Upper lobe of left lung (tissue), 6 donors: ENCODE data around the gene CIAPIN1. TPM values are rescaled to one million over a fixed set of nuclear protein-coding genes. Genes with fewer than 3 reads are reported as not detected.

Experiments
- ATAC-seq, 2 donors: fragments of 200-7000 bp; cut with Tn5 transposase; one replicate each; pipeline ENCODE4 v1.9.1; 2022; ENCODE audit warnings: mild to moderate bottlenecking in 2 of 2, moderate library complexity in 2 of 2; ENCODE audit not compliant: low FRiP score in 2 of 2
- DNase-seq, 2 donors: peaks; one replicate each; pipeline ENCODE4 v3.0.0-alpha.2; 2019 to 2020
- H3K27ac ChIP-seq, 4 donors: fragments of 200-600 bp; sonication (generic); one replicate each; pipeline ENCODE4 v1.5.1; 2016 to 2019
- H3K27me3 ChIP-seq, 4 donors: fragments of 200-600 bp; sonication (generic); one replicate each; pipeline ENCODE4 v1.5.1; 2017 to 2019
- H3K36me3 ChIP-seq, 4 donors: fragments of 200-600 bp; sonication (generic); one replicate each; pipeline ENCODE4 v1.5.1; 2016 to 2019
- H3K4me1 ChIP-seq, 4 donors: fragments of 200-600 bp; sonication (generic); one replicate each; pipeline ENCODE4 v1.5.1; 2018 to 2019
- H3K4me3 ChIP-seq, 4 donors: fragments of 200-600 bp; sonication (generic); one replicate each; pipeline ENCODE4 v1.5.1; 2017 to 2019; ENCODE audit warnings: mild to moderate bottlenecking in 2 of 4, moderate library complexity in 1 of 4
- H3K9me3 ChIP-seq, 4 donors: fragments of 200-600 bp; sonication (generic); one replicate each; pipeline ENCODE4 v1.5.1; 2018 to 2019
- CTCF ChIP-seq, 6 experiments: fragments of 450-650 bp in 4 of 6; fragments of 200-600 bp in 2 of 6; sonication (generic) in 2 of 6; IDR thresholded peaks; one replicate each; pipeline ENCODE4 v1.5.1; 2016 to 2019; ENCODE audit warnings: antibody characterized with exemption in 6 of 6
- EP300 ChIP-seq, 4 donors: sonication (generic); formaldehyde crosslinking; IDR thresholded peaks; one replicate each; pipeline ENCODE4 v1.5.1; 2017; ENCODE audit warnings: antibody characterized with exemption in 4 of 4, control low read depth in 2 of 4
- POLR2A ChIP-seq, 4 donors: fragments of 450-650 bp; IDR thresholded peaks; one replicate each; pipeline ENCODE4 v1.5.1; 2016 to 2017; ENCODE audit warnings: antibody characterized with exemption in 4 of 4, mild to moderate bottlenecking in 2 of 4
- POLR2AphosphoS5 ChIP-seq, 2 donors: sonication (generic); formaldehyde crosslinking; IDR thresholded peaks; one replicate each; pipeline ENCODE4 v1.5.1; 2017; ENCODE audit warnings: antibody characterized with exemption in 2 of 2
- WGBS, 2 donors: methylation state at CpG; one replicate each; pipeline ENCODE4 v1.1.5; 2017 to 2018; 5-methylcytosine and 5-hydroxymethylcytosine counted together
- total RNA-seq, 6 donors: library from RNA; depleted of rRNA in 4 of 6; stranded (reverse); fragments of >200 nt in 4 of 6; gene quantifications; one replicate each; pipeline versions ENCODE4 v1.1.0 to v1.2.1, GENCODE V29; 2016 to 2021
- donor health status: DM: no; HTN: no; CAD: no; lungs with moderate emphysema.
- donor health status: DM: no; HTN: yes; CAD: no; lungs with severe emphysema.

Gene CIAPIN1
- total RNA-seq, 6 donors from 2014 or later, result 21.0 to 44.5 (median 36.5) TPM

- ATAC-seq (no peak), DNase-seq (no peak)
- peaks cover 22 to 61% (median 39%) of the 10 kb centered on the region in 4 donors for H3K4me1 ChIP-seq
Observed at GRCh38 chr16:57380671-57381462, 66.3 kb downstream of the CIAPIN1 start.

GRCh38 chr16:57379579-57379978 is 67.6 kb downstream of the CIAPIN1 start:
- ATAC-seq, result no peak
- 72 to 81% methylated on average over 10 of the region's 10 CpGs for WGBS, 2 donors
- DNase-seq, result no peak
- H3K27me3 ChIP-seq, result no peaks in the 10 kb centered on the region
- H3K4me1 ChIP-seq, result peaks cover 21 to 60% (median 38%) of the 10 kb centered on the region in 4 donors
- TF ChIP-seq POLR2AphosphoS5 (IDR thresholded peaks at IDR 0.05) (no peak), EP300 (IDR thresholded peaks at IDR 0.05) (no peak), CTCF (IDR thresholded peaks at IDR 0.05) (no peak), POLR2A (IDR thresholded peaks at IDR 0.05) (no peak)
- H3K36me3 ChIP-seq, result peaks cover 0 to 28% (median 7%) of the 10 kb centered on the region in 4 donors
- H3K27ac ChIP-seq, result peak overlapping the region in 2 of 4 donors; percentile 27 to 66
- no peaks in the 10 kb centered on the region for H3K9me3 ChIP-seq
- H3K4me3 ChIP-seq, result no peak overlapping the region

More at GRCh38 chr16:57380671-57381462, 66.3 kb downstream of the CIAPIN1 start:
- Histone ChIP-seq H3K27me3 (no peaks in the 10 kb centered on the region), H3K4me3 (no peak overlapping the region), H3K27ac (peak overlapping the region; percentile 4 to 32 (median 21)), H3K36me3 (peaks cover 0 to 28% (median 7%) of the 10 kb centered on the region in 4 donors), H3K9me3 (no peaks in the 10 kb centered on the region)
- WGBS, 2 donors, result 50 to 57% methylated on average over 4 to 8 of the region's 8 CpGs
- no peak for TF ChIP-seq POLR2AphosphoS5 (IDR thresholded peaks at IDR 0.05)
- no peak for TF ChIP-seq CTCF (IDR thresholded peaks at IDR 0.05)
- no peak for TF ChIP-seq EP300 (IDR thresholded peaks at IDR 0.05)
- no peak for TF ChIP-seq POLR2A (IDR thresholded peaks at IDR 0.05)

Other genes starting within 250 kb of the CIAPIN1 start
- 10 to 100 TPM; 18.9 to 74.9 (median 54.2) TPM for gene ARL2BP, start 202.1 kb downstream of the CIAPIN1 start, total RNA-seq
- gene PLLP, start 162.7 kb downstream of the CIAPIN1 start, total RNA-seq, result 100 to 1,000 TPM in 4 of 6 donors, 10 to 100 TPM in 2; 38.8 to 184 (median 114) TPM
- gene CCL22, start 88.6 kb downstream of the CIAPIN1 start, total RNA-seq, result 1 to 10 TPM in 1 of 6 donors, under 1 TPM in 3, not detected in 2; 0.39 to 4.7 (median 0.71) TPM
- 100 to 1,000 TPM in 1 of 6 donors, 10 to 100 TPM in 4, 1 to 10 TPM in 1; 6.3 to 106 (median 31.7) TPM for gene CX3CL1, start 74.9 kb downstream of the CIAPIN1 start, total RNA-seq
- 10 to 100 TPM in 1 of 6 donors, 1 to 10 TPM in 2, not detected in 3; 2.8 to 24.2 (median 5.8) TPM for gene CCL17, start 42.6 kb downstream of the CIAPIN1 start, total RNA-seq
- gene COQ9, start 94 bp upstream of the CIAPIN1 start, total RNA-seq, result 10 to 100 TPM; 33.1 to 47.1 (median 39.4) TPM
- gene POLR2C, start 15.3 kb upstream of the CIAPIN1 start, total RNA-seq, result 100 to 1,000 TPM in 4 of 6 donors, 10 to 100 TPM in 2; 70.6 to 210 (median 112) TPM
- gene DOK4, start 39.1 kb upstream of the CIAPIN1 start, total RNA-seq, result 10 to 100 TPM; 36.7 to 87.3 (median 54.1) TPM
- gene CCDC102A, start 89.2 kb upstream of the CIAPIN1 start, total RNA-seq, result 10 to 100 TPM in 5 of 6 donors, 1 to 10 TPM in 1; 8.2 to 41.9 (median 16.5) TPM
- 1 to 10 TPM in 3 of 6 donors, under 1 TPM in 3; 0.76 to 1.8 (median 0.92) TPM for gene ADGRG5, start 95.3 kb upstream of the CIAPIN1 start, total RNA-seq
- 10 to 100 TPM; 34.6 to 89.3 (median 40.4) TPM for gene ADGRG1, start 181.2 kb upstream of the CIAPIN1 start, total RNA-seq
- 10 to 100 TPM in 2 of 6 donors, 1 to 10 TPM in 4; 3.1 to 17.2 (median 8.4) TPM for gene ADGRG3, start 220.9 kb upstream of the CIAPIN1 start, total RNA-seq
- gene DRC7, start 247.4 kb upstream of the CIAPIN1 start, total RNA-seq, result 10 to 100 TPM in 2 of 6 donors, 1 to 10 TPM in 4; 1.2 to 15.9 (median 7.8) TPM